Left renal pelvis (tissue), 4 donors: Measurements from ENCODE around the gene ACP7. TPM values are rescaled to one million over a fixed set of nuclear protein-coding genes. Genes with fewer than 3 reads are reported as not detected.

Experiments used
- polyA plus RNA-seq, 4 donors: library from polyadenylated mRNA; unstranded; fragments of 120-200 nt; gene quantifications; one replicate each; pipeline ENCODE4 v1.2.1, GENCODE V29; 2013; ENCODE audit not compliant: insufficient read length in 4 of 4

Gene ACP7
- polyA plus RNA-seq, 4 donors, result 0.08 to 0.79 (median 0.34) TPM

Other genes with a start within 250 kb of the ACP7 start
- gene HNRNPL, start 234.4 kb upstream of the ACP7 start, polyA plus RNA-seq, result 100 to 1,000 TPM; 362 to 527 (median 473) TPM
- 10 to 100 TPM in 1 of 4 donors, 1 to 10 TPM in 3; 2.9 to 10.6 (median 6.7) TPM for gene RINL, start 206.1 kb upstream of the ACP7 start, polyA plus RNA-seq
- gene SIRT2, start 184.8 kb upstream of the ACP7 start, polyA plus RNA-seq, result 10 to 100 TPM; 37.9 to 48.3 (median 43.6) TPM
- gene NFKBIB, start 184.4 kb upstream of the ACP7 start, polyA plus RNA-seq, result 10 to 100 TPM in 1 of 4 donors, 1 to 10 TPM in 3; 5.1 to 12.9 (median 7.1) TPM
- gene CCER2, start 172.2 kb upstream of the ACP7 start, polyA plus RNA-seq, result 1 to 10 TPM in 1 of 4 donors, under 1 TPM in 2, not detected in 1; 0.38 to 1.1 (median 0.46) TPM
- gene SARS2, start 153.6 kb upstream of the ACP7 start, polyA plus RNA-seq, result 10 to 100 TPM; 31.4 to 64.3 (median 41.1) TPM
- gene MRPS12, start 153.4 kb upstream of the ACP7 start, polyA plus RNA-seq, result 10 to 100 TPM; 11.9 to 32.1 (median 17.6) TPM
- 10 to 100 TPM; 40.2 to 86.3 (median 60.3) TPM for gene FBXO17, start 108.6 kb upstream of the ACP7 start, polyA plus RNA-seq
- 1 to 10 TPM; 3.9 to 9.8 (median 8.7) TPM for gene FBXO27, start 51.8 kb upstream of the ACP7 start, polyA plus RNA-seq
- 10 to 100 TPM; 29.4 to 74.0 (median 49.6) TPM for gene PAK4, start 41.4 kb downstream of the ACP7 start, polyA plus RNA-seq
- gene NCCRP1, start 112.6 kb downstream of the ACP7 start, polyA plus RNA-seq, result 1 to 10 TPM in 2 of 4 donors, under 1 TPM in 2; 0.08 to 3.9 (median 1.1) TPM
- not detected for gene SYCN, start 119.9 kb downstream of the ACP7 start, polyA plus RNA-seq
- not detected for gene IFNL3, start 160.6 kb downstream of the ACP7 start, polyA plus RNA-seq
- gene IFNL4, start 164.5 kb downstream of the ACP7 start, polyA plus RNA-seq, result under 1 TPM in 1 of 4 donors, not detected in 3; 0.34 TPM
- gene IFNL2, start 184.0 kb downstream of the ACP7 start, polyA plus RNA-seq, result not detected
- not detected for gene IFNL1, start 212.0 kb downstream of the ACP7 start, polyA plus RNA-seq
- gene LRFN1, start 236.5 kb downstream of the ACP7 start, polyA plus RNA-seq, result 1 to 10 TPM; 1.2 to 2.0 (median 1.7) TPM